Neuronal stem cell (in vitro differentiated cells): ENCODE results near the gene SLAIN1.

ENCODE experiments used
- DNase-seq: peaks from one replicate; pipeline ENCODE4 v3.0.0-alpha.2; 2013; ENCODE audit warnings: low spot score
- H2AFZ ChIP-seq: one replicate; pipeline ENCODE4 v1.6.1; 2013; ENCODE audit warnings: mild to moderate bottlenecking, low read length, inconsistent platforms
- H2AK5ac ChIP-seq: 2 replicates; pipeline ENCODE4 v1.6.1; 2013; ENCODE audit warnings: low read depth, mild to moderate bottlenecking, inconsistent platforms, low read length, moderate library complexity, mixed read lengths
- H2BK120ac ChIP-seq: 2 replicates; pipeline ENCODE4 v1.6.1; 2013; ENCODE audit warnings: low read depth, mild to moderate bottlenecking, inconsistent platforms, low read length, moderate library complexity, mixed read lengths
- H2BK12ac ChIP-seq: one replicate; pipeline ENCODE4 v1.6.1; 2013; ENCODE audit warnings: low read length, inconsistent platforms
- H2BK15ac ChIP-seq: 2 replicates; pipeline ENCODE4 v1.6.1; 2013; ENCODE audit warnings: mild to moderate bottlenecking, low read length, inconsistent platforms, mixed read lengths
- H2BK5ac ChIP-seq: one replicate; pipeline ENCODE4 v1.6.1; 2013; ENCODE audit warnings: inconsistent platforms, mild to moderate bottlenecking, low read length, moderate library complexity
- H3K14ac ChIP-seq: one replicate; pipeline ENCODE4 v1.6.1; 2013; ENCODE audit warnings: low read length, inconsistent platforms
- H3K18ac ChIP-seq: 2 replicates; pipeline ENCODE4 v1.6.1; 2013; ENCODE audit warnings: low read length, inconsistent platforms
- H3K23ac ChIP-seq: 2 replicates; pipeline ENCODE4 v1.6.1; 2013; ENCODE audit warnings: low read depth, mild to moderate bottlenecking, mixed read lengths, low read length, inconsistent platforms; ENCODE audit not compliant: poor library complexity
- H3K27ac ChIP-seq: replicated peaks from 3 replicates; pipeline ENCODE4 v1.5.1; 2013; ENCODE audit warnings: low read length, inconsistent platforms
- H3K27me3 ChIP-seq, 3 experiments: 2 replicates each; pipeline ENCODE4 v1.6.1; 2013; ENCODE audit warnings: low read length in 3 of 3, mild to moderate bottlenecking in 2 of 3, inconsistent platforms in 1 of 3, low read depth in 1 of 3, mixed read lengths in 1 of 3, moderate library complexity in 1 of 3; ENCODE audit not compliant: control insufficient read depth in 3 of 3, insufficient read depth in 3 of 3
- H3K36me3 ChIP-seq, 2 donors: replicated peaks in 1 of 2; 2 replicates each; pipeline ENCODE4 v1.6.1; 2013; ENCODE audit warnings: low read length in 2 of 2; ENCODE audit not compliant: control insufficient read depth in 2 of 2, insufficient read depth in 2 of 2
- H3K4ac ChIP-seq: 2 replicates; pipeline ENCODE4 v1.6.1; 2013; ENCODE audit warnings: inconsistent platforms, mild to moderate bottlenecking, low read length, moderate library complexity
- H3K4me1 ChIP-seq, 2 donors: 1 replicate in 1 of 2; 2 replicates in 1 of 2; pipeline ENCODE4 v1.6.1; 2013; ENCODE audit warnings: low read length in 2 of 2, low read depth in 1 of 2; ENCODE audit not compliant: control insufficient read depth in 2 of 2, insufficient read depth in 1 of 2
- H3K4me2 ChIP-seq: one replicate; pipeline ENCODE4 v1.6.1; 2013; ENCODE audit warnings: mild to moderate bottlenecking, low read length, inconsistent platforms; ENCODE audit not compliant: insufficient read depth, poor library complexity, severe bottlenecking
- H3K4me3 ChIP-seq, 2 donors: 2 replicates each; pipeline ENCODE4 v1.5.1; 2013; ENCODE audit warnings: low read length in 2 of 2, mild to moderate bottlenecking in 2 of 2, inconsistent platforms in 1 of 2, moderate library complexity in 1 of 2
- H3K79me1 ChIP-seq: one replicate; pipeline ENCODE4 v1.6.1; 2013; ENCODE audit warnings: low read depth, mild to moderate bottlenecking, inconsistent platforms, low read length, moderate library complexity
- H3K9ac ChIP-seq: one replicate; pipeline ENCODE4 v1.6.1; 2013; ENCODE audit warnings: mild to moderate bottlenecking, low read depth, low read length, inconsistent platforms; ENCODE audit not compliant: poor library complexity
- H3K9me3 ChIP-seq, 2 donors: replicated peaks in 1 of 2; 2 replicates each; pipeline versions ENCODE3 to v1.6.1; 2013; ENCODE audit warnings: low read length in 2 of 2, mild to moderate bottlenecking in 2 of 2, inconsistent platforms in 1 of 2, low read depth in 1 of 2, mixed read lengths in 1 of 2, moderate library complexity in 1 of 2; ENCODE audit not compliant: control insufficient read depth in 2 of 2, insufficient read depth in 1 of 2
- H4K8ac ChIP-seq: one replicate; pipeline ENCODE4 v1.6.1; 2013; ENCODE audit warnings: low read depth, mild to moderate bottlenecking, inconsistent platforms, low read length, moderate library complexity
- H4K91ac ChIP-seq: one replicate; pipeline ENCODE4 v1.6.1; 2013; ENCODE audit warnings: low read length, low read depth, mild to moderate bottlenecking, inconsistent platforms; ENCODE audit not compliant: poor library complexity
- WGBS, 2 donors: extraction: QIAGEN DNeasy Blood & Tissue Kit; methylation state at CpG; one replicate each; pipeline ENCODE4 v1.1.7; 2013; ENCODE audit warnings: missing lambda C conversion rate in 2 of 2, mixed read lengths in 1 of 2; ENCODE audit not compliant: insufficient read length in 2 of 2, insufficient replicate concordance in 1 of 2; ENCODE audit errors: extremely low coverage in 2 of 2; 5-methylcytosine and 5-hydroxymethylcytosine counted together

Gene SLAIN1

GRCh38 chr13:77719128-77719527 is 21.6 kb downstream of the SLAIN1 start:
- H2AK5ac ChIP-seq, result no peak overlapping the region
- no peak overlapping the region for H4K8ac ChIP-seq
- H3K4me2 ChIP-seq, result no peak overlapping the region
- no peaks in the 10 kb centered on the region for H3K27me3 ChIP-seq
- no peak overlapping the region for H3K4me3 ChIP-seq
- DNase-seq, result no peak
- H2BK15ac ChIP-seq, result no peak overlapping the region
- H2AFZ ChIP-seq, result no peak overlapping the region
- H3K14ac ChIP-seq, result no peak overlapping the region
- H3K9ac ChIP-seq, result no peak overlapping the region
- no peak overlapping the region for H3K23ac ChIP-seq
- H2BK12ac ChIP-seq, result no peak overlapping the region
- no peak overlapping the region for H2BK5ac ChIP-seq
- peaks cover 3% of the 10 kb centered on the region for H3K79me1 ChIP-seq
- peaks cover 2 to 18% of the 10 kb centered on the region in 2 donors for H3K9me3 ChIP-seq
- H2BK120ac ChIP-seq, result no peak overlapping the region
- peaks cover 0 to 3% of the 10 kb centered on the region in 2 donors for H3K4me1 ChIP-seq
- H3K27ac ChIP-seq, result no peak overlapping the region
- H3K4ac ChIP-seq, result no peak overlapping the region
- peaks cover 6 to 49% of the 10 kb centered on the region in 2 donors for H3K36me3 ChIP-seq
- no peak overlapping the region for H3K18ac ChIP-seq
- H4K91ac ChIP-seq, result no peak overlapping the region

- no CpG with 5 or more reads among the region's 5 CpGs for WGBS, 2 donors
- Histone ChIP-seq H3K4me2 (no peak overlapping the region), H3K36me3 (peaks cover 7 to 67% of the 10 kb centered on the region in 2 donors), H3K4me1 (peaks cover 0 to 3% of the 10 kb centered on the region in 2 donors), H2BK5ac (no peak overlapping the region), H3K27me3 (no peaks in the 10 kb centered on the region), H3K18ac (no peak overlapping the region), H4K8ac (no peak overlapping the region), H3K23ac (no peak overlapping the region), H3K4me3 (no peak overlapping the region), H2BK15ac (no peak overlapping the region), H3K27ac (no peak overlapping the region), H3K14ac (no peak overlapping the region), H3K9ac (no peak overlapping the region), H2AK5ac (no peak overlapping the region), H2AFZ (no peak overlapping the region), H2BK120ac (no peak overlapping the region), H3K4ac (no peak overlapping the region), H2BK12ac (no peak overlapping the region), H3K79me1 (peaks cover 3% of the 10 kb centered on the region), H3K9me3 (peaks cover 0 to 18% of the 10 kb centered on the region in 2 donors), H4K91ac (no peak overlapping the region)
- no peak for DNase-seq
Observed at GRCh38 chr13:77720988-77721387, 23.5 kb downstream of the SLAIN1 start.

- Histone ChIP-seq H3K27ac (no peak overlapping the region), H3K79me1 (no peaks in the 10 kb centered on the region), H3K18ac (no peak overlapping the region), H3K4me1 (peaks cover 0 to 5% of the 10 kb centered on the region in 2 donors), H3K36me3 (peaks cover 11 to 97% of the 10 kb centered on the region in 2 donors), H4K91ac (no peak overlapping the region), H3K9me3 (peaks cover 0 to 16% of the 10 kb centered on the region in 2 donors), H3K27me3 (no peaks in the 10 kb centered on the region), H4K8ac (no peak overlapping the region), H3K4me3 (no peak overlapping the region), H2BK120ac (no peak overlapping the region), H2BK12ac (no peak overlapping the region), H3K4ac (no peak overlapping the region), H2AK5ac (no peak overlapping the region), H2BK5ac (no peak overlapping the region), H3K23ac (no peak overlapping the region), H3K4me2 (no peak overlapping the region), H2AFZ (no peak overlapping the region), H2BK15ac (no peak overlapping the region), H3K14ac (no peak overlapping the region), H3K9ac (no peak overlapping the region)
- DNase-seq, result no peak
- WGBS, 2 donors, result no CpG with 5 or more reads among the region's 6 CpGs
Observed at GRCh38 chr13:77724092-77724491, 26.6 kb downstream of the SLAIN1 start.

- H3K4ac ChIP-seq, result no peak overlapping the region
- H2BK12ac ChIP-seq, result no peak overlapping the region
- WGBS, 2 donors, result no CpG with 5 or more reads among the region's 1 CpG
- H3K4me2 ChIP-seq, result no peak overlapping the region
- H3K36me3 ChIP-seq, result peaks cover 11 to 98% of the 10 kb centered on the region in 2 donors
- H2AK5ac ChIP-seq, result no peak overlapping the region
- H2AFZ ChIP-seq, result no peak overlapping the region
- no peak overlapping the region for H2BK15ac ChIP-seq
- no peak overlapping the region for H2BK120ac ChIP-seq
- no peak overlapping the region for H4K91ac ChIP-seq
- H3K14ac ChIP-seq, result no peak overlapping the region
- no peak overlapping the region for H3K4me3 ChIP-seq
- no peak overlapping the region for H3K18ac ChIP-seq
- no peaks in the 10 kb centered on the region for H3K79me1 ChIP-seq
- H3K4me1 ChIP-seq, result peaks cover 0 to 5% of the 10 kb centered on the region in 2 donors
- no peaks in the 10 kb centered on the region for H3K27me3 ChIP-seq
- DNase-seq, result no peak
- no peak overlapping the region for H3K27ac ChIP-seq
- H4K8ac ChIP-seq, result no peak overlapping the region
- H3K9ac ChIP-seq, result no peak overlapping the region
- H3K9me3 ChIP-seq, result peaks cover 0 to 16% of the 10 kb centered on the region in 2 donors
- H2BK5ac ChIP-seq, result no peak overlapping the region
- H3K23ac ChIP-seq, result no peak overlapping the region
Observed at GRCh38 chr13:77725071-77725470, 27.6 kb downstream of the SLAIN1 start.
